ENCODE data around the gene PKN2. TPM values are rescaled to one million over a fixed set of nuclear protein-coding genes. Genes with fewer than 3 reads are reported as not detected.

PKN2 gene
- total and polyA plus RNA-seq, 9 of the 15 experiments (the other 6 are each of a cell fraction or from before 2014, with no cell fraction given), result 4.5 to 25.3 (median 19.2) TPM

DNA sequence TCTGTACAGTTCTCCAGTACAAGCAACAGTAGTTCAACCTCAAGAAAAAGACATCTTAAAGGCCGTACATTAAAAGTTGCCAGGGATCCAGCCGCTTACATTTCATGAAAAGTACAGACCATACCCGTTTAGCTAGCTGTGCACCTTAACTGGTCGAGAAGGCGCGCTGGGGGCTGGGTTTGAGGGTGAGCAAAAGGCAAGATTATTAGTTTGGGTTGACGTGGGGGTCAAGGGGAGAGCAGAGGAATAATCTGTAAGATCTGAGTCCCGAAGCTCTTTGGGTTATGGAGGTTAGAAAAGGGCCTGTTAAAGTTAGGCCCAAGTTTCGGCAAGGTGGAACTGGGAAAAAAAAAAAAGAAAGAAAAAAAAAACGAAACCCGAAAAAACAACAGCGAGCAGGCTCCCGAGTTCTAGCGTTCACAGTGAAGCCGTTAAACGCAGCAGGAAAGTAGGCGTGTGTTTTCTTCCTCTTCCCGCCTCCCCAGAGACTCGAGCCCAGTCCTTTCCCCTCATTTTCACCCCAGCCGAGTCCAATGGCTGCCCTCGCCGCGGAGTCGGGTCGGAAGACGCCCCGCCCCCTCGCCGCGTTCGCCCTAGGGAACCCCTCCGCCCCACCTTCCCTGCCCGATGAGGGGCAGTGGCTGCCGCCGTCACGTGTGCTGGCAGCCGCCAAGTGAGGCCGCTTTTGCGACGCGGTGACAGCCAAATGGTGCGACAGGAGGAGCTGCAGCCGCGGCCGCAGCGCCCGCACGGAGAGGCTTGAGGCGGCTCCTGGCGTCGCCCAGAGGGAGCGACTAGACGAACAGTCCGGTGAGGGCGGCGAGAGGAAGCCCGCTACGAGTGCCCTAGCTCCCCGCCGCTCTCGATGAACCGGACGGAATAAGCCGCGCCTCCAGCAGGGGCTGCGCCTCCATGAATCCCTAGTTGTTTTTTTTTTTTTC is at the start of gene PKN2 (continued):
- TF ChIP-seq, protein P1, sequence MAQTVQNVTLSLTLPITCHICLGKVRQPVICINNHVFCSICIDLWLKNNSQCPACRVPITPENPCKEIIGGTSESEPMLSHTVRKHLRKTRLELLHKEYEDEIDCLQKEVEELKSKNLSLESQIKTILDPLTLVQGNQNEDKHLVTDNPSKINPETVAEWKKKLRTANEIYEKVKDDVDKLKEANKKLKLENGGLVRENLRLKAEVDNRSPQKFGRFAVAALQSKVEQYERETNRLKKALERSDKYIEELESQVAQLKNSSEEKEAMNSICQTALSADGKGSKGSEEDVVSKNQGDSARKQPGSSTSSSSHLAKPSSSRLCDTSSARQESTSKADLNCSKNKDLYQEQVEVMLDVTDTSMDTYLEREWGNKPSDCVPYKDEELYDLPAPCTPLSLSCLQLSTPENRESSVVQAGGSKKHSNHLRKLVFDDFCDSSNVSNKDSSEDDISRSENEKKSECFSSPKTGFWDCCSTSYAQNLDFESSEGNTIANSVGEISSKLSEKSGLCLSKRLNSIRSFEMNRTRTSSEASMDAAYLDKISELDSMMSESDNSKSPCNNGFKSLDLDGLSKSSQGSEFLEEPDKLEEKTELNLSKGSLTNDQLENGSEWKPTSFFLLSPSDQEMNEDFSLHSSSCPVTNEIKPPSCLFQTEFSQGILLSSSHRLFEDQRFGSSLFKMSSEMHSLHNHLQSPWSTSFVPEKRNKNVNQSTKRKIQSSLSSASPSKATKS (CRISPR knock-in tag; IDR thresholded peaks at IDR 0.05), result no peak
- no peak; the same call in 1 of the 2 replicates for TF ChIP-seq NKRF (IDR thresholded peaks at IDR 0.05; ENCODE audit: borderline replicate concordance)
- TF ChIP-seq, protein P2, sequence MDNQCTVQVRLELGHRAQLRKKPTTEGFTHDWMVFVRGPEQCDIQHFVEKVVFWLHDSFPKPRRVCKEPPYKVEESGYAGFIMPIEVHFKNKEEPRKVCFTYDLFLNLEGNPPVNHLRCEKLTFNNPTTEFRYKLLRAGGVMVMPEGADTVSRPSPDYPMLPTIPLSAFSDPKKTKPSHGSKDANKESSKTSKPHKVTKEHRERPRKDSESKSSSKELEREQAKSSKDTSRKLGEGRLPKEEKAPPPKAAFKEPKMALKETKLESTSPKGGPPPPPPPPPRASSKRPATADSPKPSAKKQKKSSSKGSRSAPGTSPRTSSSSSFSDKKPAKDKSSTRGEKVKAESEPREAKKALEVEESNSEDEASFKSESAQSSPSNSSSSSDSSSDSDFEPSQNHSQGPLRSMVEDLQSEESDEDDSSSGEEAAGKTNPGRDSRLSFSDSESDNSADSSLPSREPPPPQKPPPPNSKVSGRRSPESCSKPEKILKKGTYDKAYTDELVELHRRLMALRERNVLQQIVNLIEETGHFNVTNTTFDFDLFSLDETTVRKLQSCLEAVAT (IDR thresholded peaks at IDR 0.05), result peak in 1 of 2 experiments; percentile 45; a peak in 3 of 4 replicates
- no peak for TF ChIP-seq SMARCA5 (IDR thresholded peaks at IDR 0.05)
- TF ChIP-seq, protein P3, sequence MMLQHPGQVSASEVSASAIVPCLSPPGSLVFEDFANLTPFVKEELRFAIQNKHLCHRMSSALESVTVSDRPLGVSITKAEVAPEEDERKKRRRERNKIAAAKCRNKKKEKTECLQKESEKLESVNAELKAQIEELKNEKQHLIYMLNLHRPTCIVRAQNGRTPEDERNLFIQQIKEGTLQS (IDR thresholded peaks at IDR 0.05), result no peak
- TF ChIP-seq, protein P3 (CRISPR knock-in tag; conservative IDR thresholded peaks at IDR 0.05), result no peak
- TF ChIP-seq ZNF133 (CRISPR knock-in tag; IDR thresholded peaks at IDR 0.05), result no peak
- no peak for TF ChIP-seq ZZZ3 (IDR thresholded peaks at IDR 0.05)
- TF ChIP-seq EZH2 (IDR thresholded peaks at IDR 0.05; ENCODE audit: borderline replicate concordance, low read depth, low read length), result no peak
- TF ChIP-seq FOXJ2 (tag; IDR thresholded peaks at IDR 0.05), result no peak; the same call in 1 of the 2 replicates
- TF ChIP-seq ELF2 (CRISPR knock-in tag; IDR thresholded peaks at IDR 0.05), result no peak
- peak; percentile 24; the same call in 1 of the 2 replicates for TF ChIP-seq GTF2E2 (tag; IDR thresholded peaks at IDR 0.05)
- TF ChIP-seq CBX8 (IDR thresholded peaks at IDR 0.05; ENCODE audit: borderline replicate concordance, extremely low read depth, low read depth, low read length, poor library complexity, severe bottlenecking), result no peak
- TF ChIP-seq, protein P4, sequence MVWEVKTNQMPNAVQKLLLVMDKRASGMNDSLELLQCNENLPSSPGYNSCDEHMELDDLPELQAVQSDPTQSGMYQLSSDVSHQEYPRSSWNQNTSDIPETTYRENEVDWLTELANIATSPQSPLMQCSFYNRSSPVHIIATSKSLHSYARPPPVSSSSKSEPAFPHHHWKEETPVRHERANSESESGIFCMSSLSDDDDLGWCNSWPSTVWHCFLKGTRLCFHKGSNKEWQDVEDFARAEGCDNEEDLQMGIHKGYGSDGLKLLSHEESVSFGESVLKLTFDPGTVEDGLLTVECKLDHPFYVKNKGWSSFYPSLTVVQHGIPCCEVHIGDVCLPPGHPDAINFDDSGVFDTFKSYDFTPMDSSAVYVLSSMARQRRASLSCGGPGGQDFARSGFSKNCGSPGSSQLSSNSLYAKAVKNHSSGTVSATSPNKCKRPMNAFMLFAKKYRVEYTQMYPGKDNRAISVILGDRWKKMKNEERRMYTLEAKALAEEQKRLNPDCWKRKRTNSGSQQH (CRISPR knock-in tag; IDR thresholded peaks at IDR 0.05), result 0 out of 2 replicates have a peak, but pooled peaks have one; percentile 21
- no peak for TF ChIP-seq POU5F1 (IDR thresholded peaks at IDR 0.05; ENCODE audit: borderline replicate concordance, low read depth, low read length, partially characterized antibody)
- no peak; a peak in 1 of 4 replicates for TF ChIP-seq TRIM24 (IDR thresholded peaks at IDR 0.05)
- peak; percentile 37; the same call in 1 of the 2 replicates for TF ChIP-seq EGR1 (conservative IDR thresholded peaks at IDR 0.05)

Measured in K562 (cell line).